ENCODE results near the gene NBPF3.

DNA sequence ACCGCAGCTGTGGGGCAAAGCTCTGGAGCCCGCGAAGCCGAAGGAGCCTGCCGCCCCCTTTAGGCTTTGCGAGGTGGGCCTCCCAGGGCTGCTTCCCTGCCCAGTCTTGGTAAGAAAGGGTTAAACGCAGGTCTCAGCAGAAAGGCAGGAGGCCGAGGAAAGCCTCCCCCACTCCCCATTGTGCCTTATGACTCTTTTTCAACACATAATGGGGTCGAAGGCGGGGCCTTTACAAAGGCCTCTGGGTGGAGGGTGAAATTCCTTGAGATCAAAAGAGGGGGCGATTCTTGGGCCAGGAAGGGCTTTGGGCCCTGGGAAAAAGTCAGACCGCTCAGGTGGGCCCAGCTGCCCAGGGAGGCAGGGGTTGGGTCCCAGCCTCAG is 70.2 kb downstream of the NBPF3 start:
- TF ChIP-seq EZH2 (IDR thresholded peaks at IDR 0.05): no peak
- TF ChIP-seq POLR2AphosphoS5 (IDR thresholded peaks at IDR 0.05; ENCODE audit: borderline replicate concordance, low read depth, low read length): no peak

Measured in SK-N-MC (cell line).